Erythroblast (primary cell): Measurements from ENCODE around the gene ATP5PD.

Experiments used
- GATA1 ChIP-seq: IDR thresholded peaks from 2 replicates; pipeline ENCODE4 v1.6.1; 2011; ENCODE audit warnings: low read depth, mild to moderate bottlenecking, control low read depth, low read length, moderate library complexity
- POLR2A ChIP-seq: IDR thresholded peaks from 2 replicates; pipeline ENCODE4 v1.6.1; 2011; ENCODE audit warnings: mild to moderate bottlenecking, low read length

DNA sequence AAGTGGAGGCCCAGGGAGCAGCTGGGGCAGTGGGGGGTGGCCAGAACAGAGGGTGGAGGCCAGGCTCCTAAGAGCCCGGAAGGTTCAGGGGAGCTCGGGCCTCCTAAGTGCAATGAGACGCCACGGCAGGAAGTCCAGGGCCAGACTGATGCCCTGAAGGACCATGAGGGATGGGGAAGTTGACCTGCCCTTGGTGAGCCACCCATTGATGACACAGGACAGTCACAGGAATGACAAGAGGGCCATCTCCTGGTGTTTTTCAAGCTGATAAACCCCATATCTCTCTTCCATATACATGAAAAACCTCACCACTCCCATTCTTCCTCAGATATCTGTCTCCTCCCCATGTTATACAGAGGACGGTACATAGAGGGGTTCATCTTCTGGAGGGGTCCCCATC is 40.1 kb downstream of the ATP5PD start:
- TF ChIP-seq POLR2A: no peak
- no peak for TF ChIP-seq GATA1
